Smooth muscle cell (in vitro differentiated cells): ENCODE results near the gene KCMF1. TPM values are rescaled to one million over a fixed set of nuclear protein-coding genes. Genes with fewer than 3 reads are reported as not detected.

ENCODE experiments used
- DNase-seq: peaks from one replicate; lab custom pipeline; 2025; ENCODE audit not compliant: unreplicated experiment; lab: John Stamatoyannopoulos, UW
- H2AFZ ChIP-seq: fragments of 200-600 bp; sonication (generic); 2 replicates; pipeline ENCODE4 v1.6.0; 2016; ENCODE audit warnings: antibody characterized with exemption, low read depth, mild to moderate bottlenecking
- H3F3A ChIP-seq: fragments of 200-600 bp; sonication (generic); 2 replicates; pipeline ENCODE4 v1.6.0; 2017; ENCODE audit warnings: antibody characterized with exemption, low read depth
- H3K27ac ChIP-seq: fragments of 200-600 bp; sonication (generic); 2 replicates; pipeline ENCODE4 v1.5.1; 2016; ENCODE audit warnings: low read depth, mild to moderate bottlenecking
- H3K27me3 ChIP-seq: fragments of 200-600 bp; sonication (generic); 2 replicates; pipeline ENCODE4 v1.6.1; 2016; ENCODE audit warnings: low read depth, mild to moderate bottlenecking
- H3K36me3 ChIP-seq: fragments of 200-600 bp; sonication (generic); 2 replicates; pipeline ENCODE4 v1.5.1; 2016; ENCODE audit warnings: low read depth
- H3K4me1 ChIP-seq: fragments of 200-600 bp; sonication (generic); 2 replicates; pipeline ENCODE4 v1.5.1; 2016; ENCODE audit warnings: low read depth
- H3K4me2 ChIP-seq: fragments of 200-600 bp; sonication (generic); 2 replicates; pipeline ENCODE4 v1.6.0; 2016; ENCODE audit warnings: mild to moderate bottlenecking
- H3K4me3 ChIP-seq: fragments of 200-600 bp; sonication (generic); 2 replicates; pipeline ENCODE4 v1.5.1; 2016; ENCODE audit warnings: mild to moderate bottlenecking
- H3K79me2 ChIP-seq: fragments of 200-600 bp; sonication (generic); 2 replicates; pipeline ENCODE4 v1.6.0; 2016; ENCODE audit warnings: low read depth, mild to moderate bottlenecking
- H3K9ac ChIP-seq: fragments of 200-600 bp; sonication (generic); 2 replicates; pipeline ENCODE4 v1.6.0; 2016; ENCODE audit warnings: low read depth
- H3K9me3 ChIP-seq: fragments of 200-600 bp; sonication (generic); replicated peaks from 2 replicates; pipeline ENCODE4 v1.5.1; 2016; ENCODE audit warnings: low read depth
- H4K20me1 ChIP-seq: fragments of 200-600 bp; sonication (generic); 2 replicates; pipeline ENCODE4 v1.6.0; 2016; ENCODE audit warnings: low read depth
- WGBS: methylation state at CpG from one replicate; pipeline ENCODE4 v1.1.7; 2016; ENCODE audit warnings: low lambda C conversion rate; 5-methylcytosine and 5-hydroxymethylcytosine counted together
- polyA plus RNA-seq: library from polyadenylated mRNA; unstranded; fragments of >200 nt; fragmentation: Nextera tagmentation; extraction: Ambion mirVana; gene quantifications from 2 replicates; pipeline ENCODE4 v1.2.1, GENCODE V29; 2016
- total RNA-seq: library from RNA; depleted of rRNA; stranded (reverse); fragments of >200 nt; gene quantifications from 2 replicates; pipeline ENCODE4 v1.2.3, GENCODE V29; 2014
- TF ChIP-seq, protein P1 (sequence below): fragments of 200-600 bp; sonication (generic); IDR thresholded peaks from 2 replicates; pipeline ENCODE4 v1.5.1; 2017; ENCODE audit warnings: borderline replicate concordance, mild to moderate bottlenecking, antibody characterized with exemption; ENCODE audit not compliant: insufficient read depth, poor library complexity, severe bottlenecking

Gene KCMF1
- total and polyA plus RNA-seq, 2 experiments from 2014 or later, result 56.5 to 65.0 TPM

DNA sequence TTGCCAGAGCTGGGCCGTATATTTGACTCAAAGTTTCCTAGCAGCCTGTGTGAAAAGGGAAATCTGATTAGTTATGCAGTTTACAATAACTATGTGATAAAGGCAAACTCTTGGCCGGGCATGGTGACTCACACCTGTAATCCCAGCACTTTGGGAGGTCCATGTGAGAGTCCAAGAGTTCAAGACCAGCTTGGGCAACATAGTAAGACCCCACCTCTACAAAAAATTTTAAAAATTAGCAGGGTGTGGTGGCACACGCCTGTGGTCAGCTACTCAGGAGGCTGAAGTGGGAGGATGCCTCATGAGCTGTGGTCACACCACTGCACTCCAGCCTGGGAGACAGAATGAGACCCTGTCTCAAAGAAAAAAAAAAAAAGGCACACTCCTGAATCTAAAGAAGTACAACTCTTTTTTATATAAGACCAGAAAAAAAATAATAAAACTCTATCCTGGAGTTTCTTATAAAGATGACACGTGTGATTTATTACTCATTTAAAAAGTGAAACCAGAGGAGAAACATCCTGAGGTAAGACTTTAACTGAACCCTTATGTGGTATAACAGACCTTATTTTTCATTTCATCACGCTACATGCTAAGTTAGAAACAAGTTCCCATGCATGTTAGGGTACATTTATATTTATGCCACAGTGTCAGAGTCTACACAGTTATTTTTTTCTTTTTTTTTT lies 32.6 kb upstream of the KCMF1 start:
- no peak overlapping the region for H2AFZ ChIP-seq
- H3K4me3 ChIP-seq, result no peak overlapping the region
- no peaks in the 10 kb centered on the region for H3K79me2 ChIP-seq
- H3K27ac ChIP-seq, result no peak overlapping the region
- no peaks in the 10 kb centered on the region for H3K9me3 ChIP-seq
- WGBS, result 83% methylated on average over 5 of the region's 5 CpGs
- no peaks in the 10 kb centered on the region for H3K4me1 ChIP-seq
- DNase-seq, result no peak
- TF ChIP-seq, protein P1, sequence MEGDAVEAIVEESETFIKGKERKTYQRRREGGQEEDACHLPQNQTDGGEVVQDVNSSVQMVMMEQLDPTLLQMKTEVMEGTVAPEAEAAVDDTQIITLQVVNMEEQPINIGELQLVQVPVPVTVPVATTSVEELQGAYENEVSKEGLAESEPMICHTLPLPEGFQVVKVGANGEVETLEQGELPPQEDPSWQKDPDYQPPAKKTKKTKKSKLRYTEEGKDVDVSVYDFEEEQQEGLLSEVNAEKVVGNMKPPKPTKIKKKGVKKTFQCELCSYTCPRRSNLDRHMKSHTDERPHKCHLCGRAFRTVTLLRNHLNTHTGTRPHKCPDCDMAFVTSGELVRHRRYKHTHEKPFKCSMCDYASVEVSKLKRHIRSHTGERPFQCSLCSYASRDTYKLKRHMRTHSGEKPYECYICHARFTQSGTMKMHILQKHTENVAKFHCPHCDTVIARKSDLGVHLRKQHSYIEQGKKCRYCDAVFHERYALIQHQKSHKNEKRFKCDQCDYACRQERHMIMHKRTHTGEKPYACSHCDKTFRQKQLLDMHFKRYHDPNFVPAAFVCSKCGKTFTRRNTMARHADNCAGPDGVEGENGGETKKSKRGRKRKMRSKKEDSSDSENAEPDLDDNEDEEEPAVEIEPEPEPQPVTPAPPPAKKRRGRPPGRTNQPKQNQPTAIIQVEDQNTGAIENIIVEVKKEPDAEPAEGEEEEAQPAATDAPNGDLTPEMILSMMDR, result no peak
- no peaks in the 10 kb centered on the region for H3F3A ChIP-seq
- no peaks in the 10 kb centered on the region for H3K27me3 ChIP-seq
- H4K20me1 ChIP-seq, result no peaks in the 10 kb centered on the region
- no peak overlapping the region for H3K4me2 ChIP-seq
- no peaks in the 10 kb centered on the region for H3K36me3 ChIP-seq
- H3K9ac ChIP-seq, result no peak overlapping the region

DNA sequence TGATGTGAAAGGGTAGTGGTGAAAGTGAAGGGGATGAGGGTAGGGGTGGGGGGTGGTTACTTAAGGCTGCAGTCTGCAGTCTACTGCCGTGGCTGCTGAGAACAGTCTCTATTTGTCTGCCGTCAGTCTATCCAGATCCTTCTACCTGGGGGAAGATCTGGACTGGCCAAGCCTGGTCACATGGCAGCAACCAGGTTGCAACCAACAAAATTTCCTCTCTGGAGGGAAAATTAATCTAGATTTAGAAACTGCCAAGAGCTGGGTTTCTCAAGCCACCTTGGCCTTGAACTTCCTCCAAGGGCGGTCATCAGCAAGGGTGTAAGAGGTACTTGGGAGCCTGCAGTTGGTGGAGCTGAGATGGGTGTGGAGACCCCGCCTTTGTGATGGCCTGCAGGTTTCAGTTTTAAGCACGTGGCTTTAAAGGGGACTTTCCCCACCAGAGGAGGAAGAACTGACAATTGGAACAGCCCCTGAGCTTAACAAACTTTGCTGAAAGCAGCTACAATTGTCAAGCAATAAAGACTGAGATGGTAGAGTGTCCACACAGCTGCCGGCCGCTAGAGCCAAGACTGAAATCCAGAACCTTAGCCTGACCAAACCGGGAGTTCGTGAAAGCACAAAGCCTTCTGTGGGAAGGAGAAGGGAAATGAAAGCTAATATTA lies 31.4 kb upstream of the KCMF1 start:
- Histone ChIP-seq H3K36me3 (no peaks in the 10 kb centered on the region), H3K9me3 (no peaks in the 10 kb centered on the region), H3K27ac (no peak overlapping the region), H3K27me3 (no peaks in the 10 kb centered on the region), H3F3A (no peaks in the 10 kb centered on the region), H3K9ac (no peak overlapping the region), H3K79me2 (no peaks in the 10 kb centered on the region), H4K20me1 (no peaks in the 10 kb centered on the region), H3K4me3 (no peak overlapping the region), H2AFZ (no peak overlapping the region), H3K4me2 (no peak overlapping the region), H3K4me1 (no peaks in the 10 kb centered on the region)
- 91% methylated on average over 9 of the region's 9 CpGs for WGBS
- TF ChIP-seq, protein P1, result no peak
- DNase-seq, result no peak

DNA sequence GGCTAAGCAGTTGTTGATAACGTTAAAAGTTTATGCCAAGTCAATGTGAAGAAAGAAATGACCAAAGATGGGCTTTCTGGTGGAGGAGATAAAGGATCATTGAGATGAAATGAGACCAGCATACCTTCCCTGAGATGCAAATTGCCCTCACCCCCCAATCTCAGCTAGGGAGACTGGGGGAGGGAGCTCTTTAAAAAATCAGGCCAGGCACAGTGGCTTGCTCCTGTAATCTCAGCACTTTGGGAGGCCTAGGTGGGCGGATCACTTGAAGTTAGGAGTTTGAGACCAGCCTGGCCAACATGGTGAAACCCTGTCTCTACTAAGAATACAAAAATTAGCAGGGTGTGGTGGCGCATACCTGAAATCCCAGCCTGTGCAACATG lies 30.9 kb upstream of the KCMF1 start:
- Histone ChIP-seq H3K36me3 (no peaks in the 10 kb centered on the region), H3K4me1 (no peaks in the 10 kb centered on the region), H3F3A (no peaks in the 10 kb centered on the region), H3K79me2 (no peaks in the 10 kb centered on the region), H2AFZ (no peak overlapping the region), H3K9ac (no peak overlapping the region), H3K27me3 (no peaks in the 10 kb centered on the region), H3K4me3 (no peak overlapping the region), H3K9me3 (no peaks in the 10 kb centered on the region), H4K20me1 (no peaks in the 10 kb centered on the region), H3K27ac (no peak overlapping the region), H3K4me2 (no peak overlapping the region)
- no peak for DNase-seq
- TF ChIP-seq, protein P1, result no peak
- 91% methylated on average over 3 of the region's 3 CpGs for WGBS
